Measurements from ENCODE around the gene PPP6R2. TPM values are rescaled to one million over a fixed set of nuclear protein-coding genes. Genes with fewer than 3 reads are reported as not detected.

The PPP6R2 gene
- total and polyA plus RNA-seq, 2 of the 8 experiments (the other 6 are each of a cell fraction or from before 2014, with no cell fraction given), result 25.0 to 32.2 TPM

DNA sequence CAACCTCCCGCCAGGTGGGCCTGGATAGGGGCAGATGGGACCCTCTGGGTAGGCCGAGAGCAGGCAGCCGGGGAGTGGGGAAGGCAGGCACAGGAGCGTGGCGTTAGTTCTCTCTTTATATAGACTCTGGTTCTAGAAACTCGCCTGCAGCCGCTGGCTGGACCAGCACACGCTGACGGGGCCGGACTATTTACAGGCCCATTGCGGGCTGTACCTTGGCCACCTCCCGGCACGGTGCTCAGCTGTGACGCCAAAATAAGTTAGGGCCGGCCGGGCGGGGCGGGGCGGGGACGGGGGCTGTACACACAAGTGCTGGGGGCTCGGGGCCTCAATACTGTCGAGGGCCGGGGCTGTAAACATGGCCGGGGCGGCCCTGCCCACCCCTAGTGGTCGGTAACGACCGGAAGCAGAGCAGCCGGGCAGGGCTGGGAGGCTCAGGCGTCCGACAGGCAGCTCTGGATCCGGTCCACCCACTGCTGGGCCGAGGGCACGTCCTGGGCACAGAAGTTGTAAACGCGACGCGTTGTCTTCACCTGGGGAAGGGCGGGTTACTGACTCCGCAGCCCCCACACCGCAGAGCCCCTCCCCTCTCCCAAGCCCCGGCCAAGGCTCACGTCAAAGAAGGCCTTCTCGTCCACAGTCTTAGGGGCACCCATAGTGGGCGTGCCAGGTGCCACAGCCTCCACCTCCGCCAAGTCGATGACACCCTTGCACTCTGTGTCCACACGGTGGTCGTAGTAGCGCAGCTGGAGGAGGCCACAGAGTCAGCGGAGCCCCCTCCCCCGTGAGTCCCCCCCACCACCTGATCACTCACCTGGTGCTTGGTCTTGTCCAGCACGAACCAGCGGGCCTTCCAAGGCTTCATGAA lies 103.8 kb downstream of the PPP6R2 start:
- no peak overlapping the region for H3K14ac ChIP-seq (ENCODE audit: insufficient read length)
- TF ChIP-seq POLR2AphosphoS5 (IDR thresholded peaks at IDR 0.05; ENCODE audit: low read depth, low read length) (0 out of 2 replicates have a peak, but pooled peaks have one; percentile 15), TBP (IDR thresholded peaks at IDR 0.05; ENCODE audit: low read depth, low read length) (no peak)
- H3K4me2 ChIP-seq (ENCODE audit: insufficient read depth in 1 of 2, low read depth in 2 of 2, low read length in 2 of 2), result no peak overlapping the region
- CTCF ChIA-PET (ENCODE audit: partially characterized antibody), result interaction anchor here (0.5 kb wide), 1 partner anchor 44 kb away, joined by 3 read pairs; no protein-coding TSS in a partner anchor
- no peak overlapping the region for H4K91ac ChIP-seq (replicated peaks; ENCODE audit: insufficient read length, low read length)
- POLR2A ChIA-PET (ENCODE audit: partially characterized antibody), result interaction anchor here (0.5 to 1.7 kb wide), 3 partner anchors 20 to 259 kb away, joined by 4 read pairs; partner anchors contain the start of gene SCO2
- no peak for DNase-seq (ENCODE audit: low read depth in 1 of 2, low spot score in 2 of 2)
- no peaks in the 10 kb centered on the region for H3K79me2 ChIP-seq (ENCODE audit: control insufficient read depth in 1 of 2, insufficient read depth in 2 of 2, low read length in 2 of 2)
- no peak overlapping the region for H2BK20ac ChIP-seq (ENCODE audit: low read length)
- H3K36me3 ChIP-seq (ENCODE audit: control insufficient read depth in 2 of 4, insufficient read depth in 4 of 4, low read length in 3 of 4), result peaks cover 7 to 17% (median 11%) of the 10 kb centered on the region in 4 experiments; a peak in 6 of 8 replicates
- H2AK5ac ChIP-seq (ENCODE audit: low read depth, low read length), result no peak overlapping the region
- H3K56ac ChIP-seq (replicated peaks; ENCODE audit: insufficient read length, low read depth, low read length), result no peak overlapping the region
- H3K79me1 ChIP-seq (ENCODE audit: low read depth, low read length), result no peaks in the 10 kb centered on the region
- no peak overlapping the region for H4K5ac ChIP-seq (ENCODE audit: insufficient read length, low read depth, low read length)
- H3K27ac ChIP-seq (ENCODE audit: low read depth, low read length), result no peak overlapping the region
- H2BK120ac ChIP-seq (replicated peaks; ENCODE audit: low read depth, low read length), result no peak overlapping the region
- H3K18ac ChIP-seq (ENCODE audit: extremely low read depth, low read length), result no peak overlapping the region
- H3K9ac ChIP-seq (replicated peaks in 1 of 4; ENCODE audit: extremely low read depth in 1 of 4, low read depth in 3 of 4, low read length in 3 of 4), result no peak overlapping the region
- H3K4me3 ChIP-seq (ENCODE audit: extremely low read depth in 1 of 4, insufficient read depth in 2 of 4, low read depth in 3 of 4, low read length in 4 of 4), result no peak overlapping the region
- H3K4me1 ChIP-seq (replicated peaks in 1 of 4; ENCODE audit: control insufficient read depth in 3 of 4, insufficient read depth in 4 of 4, low read length in 3 of 4), result peaks cover 0 to 9% (median 4%) of the 10 kb centered on the region in 4 experiments; a peak in 5 of 7 replicates
- H4K20me1 ChIP-seq (replicated peaks in 1 of 2; ENCODE audit: control insufficient read depth in 1 of 2, insufficient read depth in 2 of 2, low read length in 2 of 2), result peaks cover 18 to 23% of the 10 kb centered on the region in 2 experiments
- FAIRE-seq, result no peak
- H3K23ac ChIP-seq (ENCODE audit: insufficient read length), result no peak overlapping the region
- H2AFZ ChIP-seq (ENCODE audit: low read length), result no peak overlapping the region
- H2BK12ac ChIP-seq (ENCODE audit: low read depth, low read length), result no peak overlapping the region
- 89% methylated on average over 26 of the region's 54 CpGs; no CpG with 5 or more reads in 1 of the 2 experiments for WGBS, 2 experiments (ENCODE audit: extremely low coverage in 1 of 2, insufficient coverage in 1 of 2, insufficient read length in 1 of 2, insufficient replicate concordance in 2 of 2, low coverage in 1 of 2, low lambda C conversion rate in 2 of 2, missing lambda C conversion rate in 1 of 2)
- peak overlapping the region; percentile 25 for H4K8ac ChIP-seq (ENCODE audit: extremely low read depth, insufficient read depth, low read length)
- no peaks in the 10 kb centered on the region for H3K9me3 ChIP-seq (ENCODE audit: insufficient read depth in 2 of 2, low read depth in 1 of 2, low read length in 1 of 2)
- no peak overlapping the region for H2BK5ac ChIP-seq (ENCODE audit: low read depth, low read length)
- H3K4ac ChIP-seq (replicated peaks; ENCODE audit: insufficient read length, low read depth, low read length), result no peak overlapping the region
- no peaks in the 10 kb centered on the region for H3K23me2 ChIP-seq (ENCODE audit: low read depth, low read length)
- no peak overlapping the region for H2BK15ac ChIP-seq (ENCODE audit: low read length)
- no peaks in the 10 kb centered on the region for H3K27me3 ChIP-seq (replicated peaks in 1 of 4; ENCODE audit: control insufficient read depth in 3 of 4, extremely low read depth in 1 of 4, insufficient read depth in 3 of 4, low read length in 3 of 4)
